Measurements from ENCODE around the gene ORAI2. TPM values are rescaled to one million over a fixed set of nuclear protein-coding genes. Genes with fewer than 3 reads are reported as not detected.

ORAI2 gene
- total RNA-seq, 3 donors from 2014 or later = 2.8 to 9.8 (median 7.5) TPM

DNA sequence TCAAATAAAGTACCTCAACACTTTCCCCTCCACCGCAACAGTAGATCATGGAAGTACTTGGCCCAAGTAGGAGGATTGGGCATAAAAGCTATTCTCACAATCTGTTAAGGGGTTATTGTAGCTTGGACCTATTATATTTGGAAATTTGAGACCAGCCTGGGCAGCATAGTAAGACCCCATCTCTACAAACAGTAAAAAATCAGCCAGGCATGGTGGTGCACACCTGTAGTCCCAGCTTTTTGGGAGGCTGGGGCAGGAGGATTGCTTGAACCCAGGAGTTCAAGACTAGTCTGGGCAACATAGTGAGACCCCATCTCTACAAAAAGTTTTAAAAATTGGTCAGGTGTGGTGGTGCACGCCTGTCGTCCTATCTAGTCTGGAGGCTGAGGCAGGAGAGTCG lies 24.0 kb upstream of the ORAI2 start:
- TF ChIP-seq, protein P1, sequence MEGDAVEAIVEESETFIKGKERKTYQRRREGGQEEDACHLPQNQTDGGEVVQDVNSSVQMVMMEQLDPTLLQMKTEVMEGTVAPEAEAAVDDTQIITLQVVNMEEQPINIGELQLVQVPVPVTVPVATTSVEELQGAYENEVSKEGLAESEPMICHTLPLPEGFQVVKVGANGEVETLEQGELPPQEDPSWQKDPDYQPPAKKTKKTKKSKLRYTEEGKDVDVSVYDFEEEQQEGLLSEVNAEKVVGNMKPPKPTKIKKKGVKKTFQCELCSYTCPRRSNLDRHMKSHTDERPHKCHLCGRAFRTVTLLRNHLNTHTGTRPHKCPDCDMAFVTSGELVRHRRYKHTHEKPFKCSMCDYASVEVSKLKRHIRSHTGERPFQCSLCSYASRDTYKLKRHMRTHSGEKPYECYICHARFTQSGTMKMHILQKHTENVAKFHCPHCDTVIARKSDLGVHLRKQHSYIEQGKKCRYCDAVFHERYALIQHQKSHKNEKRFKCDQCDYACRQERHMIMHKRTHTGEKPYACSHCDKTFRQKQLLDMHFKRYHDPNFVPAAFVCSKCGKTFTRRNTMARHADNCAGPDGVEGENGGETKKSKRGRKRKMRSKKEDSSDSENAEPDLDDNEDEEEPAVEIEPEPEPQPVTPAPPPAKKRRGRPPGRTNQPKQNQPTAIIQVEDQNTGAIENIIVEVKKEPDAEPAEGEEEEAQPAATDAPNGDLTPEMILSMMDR (IDR thresholded peaks at IDR 0.05) = no peak
- Histone ChIP-seq H3K4me3 (no peak overlapping the region), H3K36me3 (ENCODE audit: low read depth) (no peaks in the 10 kb centered on the region), H3K4me1 (ENCODE audit: low read depth) (no peaks in the 10 kb centered on the region), H3K9me3 (no peaks in the 10 kb centered on the region)
- ATAC-seq (no peak), DNase-seq (no peak)
- intact Hi-C loops (cut with DNase I, micrococcal nuclease) = no loop called here

DNA sequence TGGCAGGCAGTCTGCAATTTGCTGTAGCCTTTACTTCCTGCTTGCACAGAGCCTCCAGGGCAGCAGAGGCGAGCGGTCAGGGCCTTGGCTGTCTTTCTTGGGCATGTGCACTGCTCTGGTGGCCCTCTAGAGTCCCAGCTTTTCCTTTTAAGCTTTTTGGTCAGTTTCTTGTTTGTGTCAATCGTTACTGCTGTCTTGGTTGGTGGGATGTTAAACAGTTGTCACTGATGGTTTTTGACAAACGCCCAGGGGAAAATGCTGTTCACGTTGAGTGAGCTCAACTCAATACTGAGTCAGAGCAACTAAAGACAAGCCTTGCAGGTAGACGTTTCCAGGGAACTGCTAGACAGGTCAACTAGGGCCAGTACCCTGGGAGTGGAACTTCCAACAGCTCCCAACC lies 23.3 kb upstream of the ORAI2 start:
- H3K36me3 ChIP-seq (ENCODE audit: low read depth) = no peaks in the 10 kb centered on the region
- H3K9me3 ChIP-seq = no peaks in the 10 kb centered on the region
- TF ChIP-seq, protein P1 (IDR thresholded peaks at IDR 0.05) = no peak
- intact Hi-C loops (cut with DNase I, micrococcal nuclease) = no loop called here
- DNase-seq (no peak), ATAC-seq (no peak)
- no peaks in the 10 kb centered on the region for H3K4me1 ChIP-seq (ENCODE audit: low read depth)
- no peak overlapping the region for H3K4me3 ChIP-seq

DNA sequence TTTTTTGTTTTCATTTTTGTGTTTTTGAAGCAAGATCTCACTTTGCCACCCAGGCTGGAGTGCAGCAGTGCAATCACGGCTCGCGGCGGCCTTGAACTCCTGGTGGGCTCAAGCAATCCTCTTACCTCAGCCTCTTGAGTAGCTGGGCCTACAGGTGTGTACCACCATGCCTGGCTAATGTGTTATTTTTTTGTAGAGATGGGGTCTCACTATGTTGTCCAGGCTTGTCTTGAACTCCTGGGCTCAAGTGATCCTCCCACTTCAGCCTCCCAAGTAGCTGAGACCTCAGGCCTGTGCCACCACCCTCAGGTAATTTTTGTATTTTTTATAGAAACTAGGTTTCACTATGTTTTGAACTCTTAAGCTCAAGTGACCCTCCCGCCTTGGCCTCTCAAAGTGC lies 22.5 kb upstream of the ORAI2 start:
- Histone ChIP-seq H3K9me3 (no peaks in the 10 kb centered on the region), H3K36me3 (ENCODE audit: low read depth) (no peaks in the 10 kb centered on the region), H3K4me3 (no peak overlapping the region), H3K4me1 (ENCODE audit: low read depth) (no peaks in the 10 kb centered on the region)
- intact Hi-C loops (cut with DNase I, micrococcal nuclease) = no loop called here
- ATAC-seq (no peak), DNase-seq (no peak)
- TF ChIP-seq, protein P1 (IDR thresholded peaks at IDR 0.05) = no peak

DNA sequence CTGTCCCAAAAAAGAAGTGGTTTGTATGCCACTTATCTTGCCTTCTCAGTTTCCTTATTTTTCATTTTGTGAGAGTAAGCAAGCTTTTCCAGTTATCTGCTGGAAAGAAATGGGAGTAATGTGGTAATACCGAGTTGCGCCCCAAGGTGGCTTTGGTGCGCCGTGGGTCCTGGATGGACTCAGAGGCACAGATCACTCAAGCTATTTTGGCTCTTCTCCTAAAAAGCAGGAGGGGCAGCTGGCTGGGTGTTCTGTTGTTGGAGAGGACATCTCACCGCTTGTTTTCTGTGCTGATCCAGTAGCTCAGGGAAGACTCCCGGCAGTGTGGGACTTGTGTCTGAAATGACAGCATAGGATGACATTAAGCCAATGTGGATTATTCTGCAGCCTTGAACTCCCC lies 20.8 kb upstream of the ORAI2 start:
- peaks cover 5% of the 10 kb centered on the region for H3K4me1 ChIP-seq (ENCODE audit: low read depth)

DNA sequence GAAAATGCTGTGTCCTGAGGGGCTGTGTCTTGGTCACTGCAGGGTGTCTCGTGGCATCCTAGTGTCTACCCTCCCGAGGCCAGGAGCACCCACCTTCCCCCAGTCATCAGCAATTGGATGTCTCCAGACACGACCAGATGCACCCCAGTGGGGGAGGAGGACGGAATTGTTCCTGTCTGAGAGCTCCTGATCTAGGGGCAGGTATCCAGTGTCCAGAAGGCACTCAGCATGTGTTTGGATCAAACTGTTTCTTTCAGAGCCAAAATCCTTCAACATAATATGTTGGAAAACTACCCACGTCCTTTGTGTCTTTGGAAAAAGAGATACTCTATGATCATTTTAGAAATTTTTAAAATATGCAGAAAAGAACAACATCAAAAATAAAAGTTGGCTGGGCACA lies 20.3 kb upstream of the ORAI2 start:
- Histone ChIP-seq H3K9me3 (no peaks in the 10 kb centered on the region), H3K36me3 (ENCODE audit: low read depth) (no peaks in the 10 kb centered on the region), H3K4me1 (ENCODE audit: low read depth) (peaks cover 5% of the 10 kb centered on the region), H3K4me3 (no peak overlapping the region)
- ATAC-seq = no peak
- intact Hi-C loops (cut with DNase I, micrococcal nuclease) = no loop called here
- TF ChIP-seq, protein P1 (IDR thresholded peaks at IDR 0.05) = no peak
- DNase-seq = no peak

More for the DNA sequence above, 20.8 kb upstream of the ORAI2 start:
- Histone ChIP-seq H3K4me3 (no peak overlapping the region), H3K36me3 (ENCODE audit: low read depth) (no peaks in the 10 kb centered on the region), H3K9me3 (no peaks in the 10 kb centered on the region)
- ATAC-seq = peak; percentile 40
- intact Hi-C loops (cut with DNase I, micrococcal nuclease) = no loop called here
- DNase-seq = peak in 1 of 3 donors; percentile 47
- TF ChIP-seq, protein P1 (IDR thresholded peaks at IDR 0.05) = no peak

DNA sequence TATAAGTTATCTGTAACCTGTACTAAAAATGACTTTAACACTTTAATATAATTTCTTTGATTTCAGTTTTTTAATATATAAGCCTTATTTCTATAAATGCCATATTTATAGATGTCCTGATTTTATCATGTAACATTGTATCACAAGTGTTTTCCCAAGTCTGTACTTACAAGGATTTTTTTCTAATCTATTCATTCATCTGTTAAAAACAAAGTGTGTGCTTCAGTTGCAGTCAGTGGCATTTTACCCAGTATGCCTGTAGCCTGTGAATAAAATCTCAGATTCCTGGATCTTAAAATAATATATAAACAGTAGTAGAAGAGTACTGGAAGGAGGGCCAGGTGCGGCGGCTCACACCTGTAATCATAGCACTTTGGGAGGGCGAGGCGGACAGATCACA lies 19.8 kb upstream of the ORAI2 start:
- intact Hi-C loops (cut with DNase I, micrococcal nuclease) = no loop called here
- Histone ChIP-seq H3K36me3 (ENCODE audit: low read depth) (no peaks in the 10 kb centered on the region), H3K9me3 (no peaks in the 10 kb centered on the region), H3K4me3 (no peak overlapping the region), H3K4me1 (ENCODE audit: low read depth) (peaks cover 5% of the 10 kb centered on the region)
- DNase-seq = no peak
- TF ChIP-seq, protein P1 (IDR thresholded peaks at IDR 0.05) = no peak
- no peak for ATAC-seq
